SK-N-SH (cell line): Measurements from ENCODE around the gene GCLC. TPM values are rescaled to one million over a fixed set of nuclear protein-coding genes. Genes with fewer than 3 reads are reported as not detected.

Experiments
- CTCF ChIA-PET: fragments of 300-600, 350-600 bp; formaldehyde crosslinking; extraction: SDS; loops from one replicate; lab custom pipeline; 2021; lab: Yijun Ruan, JAX
- POLR2A ChIA-PET: fragments of 350-600 bp; sonication (Branson Sonifier 250); formaldehyde crosslinking; extraction: SDS; loops from one replicate; lab custom pipeline; 2020; ENCODE audit warnings: antibody characterized with exemption, inconsistent platforms; lab: Yijun Ruan, JAX
- DNase-seq: peaks from one replicate; pipeline ENCODE4 v3.0.0; 2012
- H2AFZ ChIP-seq: fragments of 200-600 bp; sonication (generic); 2 replicates; pipeline ENCODE4 v1.8.1; 2016; ENCODE audit warnings: antibody characterized with exemption, mild to moderate bottlenecking, low read depth
- H3F3A ChIP-seq: fragments of 200-600 bp; sonication (generic); replicated peaks from 2 replicates; pipeline ENCODE3; 2016; ENCODE audit warnings: antibody characterized with exemption, mild to moderate bottlenecking; ENCODE audit not compliant: insufficient read depth
- H3K27ac ChIP-seq, 2 experiments: fragments of 200-500 bp in 1 of 2; fragments of 200-600 bp in 1 of 2; sonication (Bioruptor generic) in 1 of 2; sonication (generic), shearing (Covaris generic) in 1 of 2; 2 replicates each; pipeline versions ENCODE4 v1.5.1 to v1.6.1; 2014 to 2016; ENCODE audit warnings: low read depth in 2 of 2, inconsistent platforms in 1 of 2, low read length in 1 of 2, mild to moderate bottlenecking in 1 of 2, mixed read lengths in 1 of 2
- H3K27me3 ChIP-seq: fragments of 200-600 bp; sonication (generic), shearing (Covaris generic); 2 replicates; pipeline ENCODE4 v1.6.1; 2016; ENCODE audit warnings: mixed run types; ENCODE audit not compliant: insufficient read depth
- H3K36me3 ChIP-seq, 2 experiments: fragments of 200-500 bp in 1 of 2; fragments of 200-600 bp in 1 of 2; sonication (Bioruptor generic) in 1 of 2; sonication (generic) in 1 of 2; replicated peaks in 1 of 2; 2 replicates each; pipeline versions ENCODE3 to v1.5.1; 2014 to 2016; ENCODE audit warnings: low read length in 1 of 2, mild to moderate bottlenecking in 1 of 2; ENCODE audit not compliant: insufficient read depth in 2 of 2, control insufficient read depth in 1 of 2
- H3K4me1 ChIP-seq, 2 experiments: fragments of 200-500 bp in 1 of 2; fragments of 200-600 bp in 1 of 2; sonication (Bioruptor generic) in 1 of 2; sonication (generic), shearing (Covaris generic) in 1 of 2; 2 replicates each; pipeline versions ENCODE4 v1.5.1 to v1.6.1; 2014 to 2016; ENCODE audit warnings: low read depth in 1 of 2, low read length in 1 of 2, mixed run types in 1 of 2; ENCODE audit not compliant: insufficient read depth in 2 of 2, control insufficient read depth in 1 of 2
- H3K4me2 ChIP-seq: fragments of 200-600 bp; sonication (generic), shearing (Covaris generic); 2 replicates; pipeline ENCODE4 v1.6.1; 2017; ENCODE audit warnings: mixed run types
- H3K4me3 ChIP-seq, 2 experiments: fragments of 200-500 bp in 1 of 2; fragments of 200-600 bp in 1 of 2; sonication (Bioruptor generic) in 1 of 2; sonication (generic), shearing (Covaris generic) in 1 of 2; 2 replicates each; pipeline versions ENCODE4 v1.5.1 to v1.8.1; 2014 to 2016; ENCODE audit warnings: low read depth in 2 of 2, inconsistent platforms in 1 of 2, low read length in 1 of 2, mild to moderate bottlenecking in 1 of 2, mixed read lengths in 1 of 2, moderate library complexity in 1 of 2
- H3K79me2 ChIP-seq: fragments of 200-600 bp; sonication (generic); 2 replicates; pipeline ENCODE4 v1.8.1; 2017; ENCODE audit warnings: mild to moderate bottlenecking; ENCODE audit not compliant: insufficient read depth
- H3K9ac ChIP-seq: fragments of 200-600 bp; sonication (generic); 2 replicates; pipeline ENCODE4 v1.6.1; 2017; ENCODE audit warnings: mixed run types
- H3K9me2 ChIP-seq: fragments of 200-600 bp; sonication (generic); 2 replicates; pipeline ENCODE4 v1.6.1; 2017; ENCODE audit warnings: mixed run types
- H3K9me3 ChIP-seq: fragments of 200-600 bp; sonication (generic); 2 replicates; pipeline ENCODE4 v1.6.1; 2017; ENCODE audit warnings: mixed run types, mild to moderate bottlenecking, moderate library complexity
- H4K20me1 ChIP-seq: fragments of 200-600 bp; sonication (generic); 2 replicates; pipeline ENCODE4 v1.6.1; 2017; ENCODE audit warnings: mild to moderate bottlenecking, mixed run types; ENCODE audit not compliant: insufficient read depth
- EP300 ChIP-seq, 2 experiments: IDR thresholded peaks; 2 replicates each; pipeline versions ENCODE4 v1.4.0 to v1.6.1; 2012; ENCODE audit warnings: borderline replicate concordance in 1 of 2, low read depth in 1 of 2, low read length in 1 of 2
- FOSL2 ChIP-seq: IDR thresholded peaks from 2 replicates; pipeline ENCODE4 v1.4.0; 2012; ENCODE audit warnings: low read depth, mild to moderate bottlenecking, moderate library complexity, borderline replicate concordance
- FOXJ3 ChIP-seq: sonication (generic); formaldehyde crosslinking; IDR thresholded peaks from 2 replicates; pipeline ENCODE4 v1.5.1; 2020; ENCODE audit warnings: mild to moderate bottlenecking, missing genetic modification reagents
- FOXM1 ChIP-seq: IDR thresholded peaks from 2 replicates; pipeline ENCODE4 v1.4.0; 2012; ENCODE audit warnings: low read depth, mild to moderate bottlenecking
- GABPA ChIP-seq: IDR thresholded peaks from 2 replicates; pipeline ENCODE4 v1.4.0; 2012; ENCODE audit warnings: low read depth, mild to moderate bottlenecking
- JUND ChIP-seq: IDR thresholded peaks from 2 replicates; pipeline ENCODE4 v1.4.0; 2012
- MAX ChIP-seq: IDR thresholded peaks from 2 replicates; pipeline ENCODE4 v1.4.0; 2012; ENCODE audit warnings: low read depth
- NFIC ChIP-seq: IDR thresholded peaks from 2 replicates; pipeline ENCODE4 v1.4.0; 2012; ENCODE audit warnings: borderline replicate concordance
- PBX3 ChIP-seq: IDR thresholded peaks from 2 replicates; pipeline ENCODE4; 2012
- RAD21 ChIP-seq: IDR thresholded peaks from 2 replicates; pipeline ENCODE4 v1.6.1; 2012; ENCODE audit warnings: mild to moderate bottlenecking, low read length
- RFX5 ChIP-seq: IDR thresholded peaks from 2 replicates; pipeline ENCODE4 v1.6.1; 2012; ENCODE audit warnings: mild to moderate bottlenecking, improper control_type of control experiment, low read length
- TCF12 ChIP-seq: IDR thresholded peaks from 2 replicates; pipeline ENCODE4 v1.4.0; 2012
- TEAD4 ChIP-seq: IDR thresholded peaks from 2 replicates; pipeline ENCODE4 v1.4.0; 2012; ENCODE audit warnings: mild to moderate bottlenecking, borderline replicate concordance; ENCODE audit not compliant: insufficient read depth
- USF1 ChIP-seq: IDR thresholded peaks from 2 replicates; pipeline ENCODE4 v1.4.0; 2012; ENCODE audit warnings: low read depth, borderline replicate concordance
- WGBS: methylation state at CpG from one replicate; pipeline ENCODE4 v1.1.6; 2017; ENCODE audit warnings: low lambda C conversion rate; 5-methylcytosine and 5-hydroxymethylcytosine counted together
- polyA plus RNA-seq, 3 experiments: library from polyadenylated mRNA; depleted of rRNA; stranded (reverse); fragments of >200 nt; gene quantifications; 2 replicates each; pipeline ENCODE4 v1.2.3, GENCODE V29; 2012

The GCLC gene
- polyA plus RNA-seq, 1 of the 3 experiments (the other 2 are of a cell fraction) = 7.5 TPM

DNA sequence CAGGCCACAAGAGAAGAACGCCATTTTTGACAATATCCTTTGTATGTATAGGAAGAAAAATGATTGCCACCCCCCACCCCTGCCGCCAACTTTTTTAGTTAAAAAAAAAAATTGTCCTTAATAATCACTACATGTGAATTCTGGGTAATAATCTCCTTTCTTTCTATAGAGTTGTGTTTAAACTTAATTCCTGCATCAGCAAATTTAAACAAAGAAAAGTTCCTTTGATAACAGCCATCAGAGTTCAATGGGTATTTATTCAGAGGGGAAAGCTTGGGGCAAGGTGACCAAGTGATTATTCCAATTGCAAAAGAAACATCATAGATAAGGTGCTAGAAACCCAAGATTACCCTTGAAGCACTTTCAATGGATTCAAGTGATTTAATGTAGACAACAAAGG, 47.0 kb downstream of the GCLC start:
- no peaks in the 10 kb centered on the region for H3K27me3 ChIP-seq
- no peak for TF ChIP-seq TEAD4
- TF ChIP-seq FOXM1 = no peak
- TF ChIP-seq GABPA = no peak
- no peak for TF ChIP-seq MAX
- TF ChIP-seq FOXJ3 = no peak
- TF ChIP-seq PBX3 = no peak
- no peak for TF ChIP-seq RAD21
- TF ChIP-seq TCF12 = no peak
- TF ChIP-seq NFIC = no peak
- TF ChIP-seq USF1 = no peak
- TF ChIP-seq RFX5 = no peak
- TF ChIP-seq EP300 (IDR thresholded peaks at IDR 0.05; ENCODE audit: borderline replicate concordance in 1 of 2, low read depth in 1 of 2, low read length in 1 of 2) = no peak
- H3K9me2 ChIP-seq = no peaks in the 10 kb centered on the region
- H3K9ac ChIP-seq = no peak overlapping the region
- no peak overlapping the region for H2AFZ ChIP-seq
- no peak overlapping the region for H3K4me2 ChIP-seq
- 86% methylated on average over 2 of the region's 2 CpGs for WGBS
- ChIA-PET POLR2A (no interaction called here), CTCF (interaction anchor here (1.4 to 6.9 kb wide), 2 partner anchors 47 to 228 kb away, joined by 4 to 159 read pairs; partner anchors contain the start of gene GCLC)
- H3K36me3 ChIP-seq = peaks cover 22 to 32% of the 10 kb centered on the region in 2 experiments
- no peak for DNase-seq
- peaks cover 2 to 9% of the 10 kb centered on the region in 2 experiments; a peak in 3 of 4 replicates for H3K4me1 ChIP-seq
- H3K27ac ChIP-seq = no peak overlapping the region
- no peaks in the 10 kb centered on the region for H3K9me3 ChIP-seq
- peaks cover 14% of the 10 kb centered on the region for H3F3A ChIP-seq
- no peak overlapping the region for H3K4me3 ChIP-seq
- no peaks in the 10 kb centered on the region for H4K20me1 ChIP-seq
- no peaks in the 10 kb centered on the region for H3K79me2 ChIP-seq

DNA sequence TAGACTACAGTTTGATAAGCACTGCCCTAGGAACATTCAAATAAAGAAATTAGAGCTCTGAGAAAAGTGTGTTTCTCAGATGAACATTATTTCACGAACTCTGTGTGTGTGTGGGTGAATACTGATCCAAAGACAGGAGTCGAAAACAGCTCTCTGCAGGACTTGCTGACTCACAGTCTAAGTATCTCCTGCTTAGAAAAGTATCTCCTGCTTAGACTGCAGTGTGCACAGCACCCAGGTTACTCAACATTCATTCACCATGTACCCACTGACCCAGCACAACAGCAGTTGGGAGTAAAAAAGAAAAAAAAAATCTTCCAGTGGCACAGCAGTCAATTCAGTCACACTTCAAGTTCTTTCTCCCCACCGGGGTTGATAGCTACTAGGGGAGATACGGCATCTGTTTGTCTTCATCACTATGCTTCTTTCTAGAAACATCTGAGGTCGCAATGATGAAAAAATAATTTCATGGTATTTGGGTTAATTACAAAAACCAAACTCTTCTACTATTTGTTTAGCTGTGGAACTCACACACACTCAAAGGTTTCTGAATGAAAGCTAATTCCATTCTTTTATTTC, 48.0 kb downstream of the GCLC start:
- Histone ChIP-seq H4K20me1 (no peaks in the 10 kb centered on the region), H3K9me2 (no peaks in the 10 kb centered on the region), H3K4me3 (no peak overlapping the region), H3K36me3 (peaks cover 18 to 25% of the 10 kb centered on the region in 2 experiments), H3K79me2 (no peaks in the 10 kb centered on the region), H3K9ac (no peak overlapping the region), H3F3A (peaks cover 14% of the 10 kb centered on the region), H3K27ac (no peak overlapping the region), H2AFZ (no peak overlapping the region), H3K4me2 (no peak overlapping the region), H3K4me1 (peaks cover 2 to 9% of the 10 kb centered on the region in 2 experiments; a peak in 3 of 4 replicates), H3K9me3 (no peaks in the 10 kb centered on the region), H3K27me3 (no peaks in the 10 kb centered on the region)
- 71% methylated on average over 5 of the region's 5 CpGs for WGBS
- CTCF ChIA-PET = interaction anchor here (0.8 to 6.9 kb wide), 7 partner anchors 12 to 899 kb away, joined by 3 to 159 read pairs (median 6); partner anchors contain the start of gene GCLC
- POLR2A ChIA-PET = no interaction called here
- DNase-seq = no peak
- TF ChIP-seq MAX (no peak), JUND (peak; percentile 34; the same call in 1 of the 2 replicates), FOSL2 (peak; percentile 38; the same call in 1 of the 2 replicates)
